IPS DF 4.7 (cell line): ENCODE measurements around the gene STT3A.
"Not testable (repeated sequence)": the region's sequence is repeated elsewhere in the genome, so short reads cannot be mapped to it uniquely, and the experiment has no call there.

Source experiments
- DNase-seq: peaks from one replicate; pipeline ENCODE4 v3.0.0-alpha.2; 2013; ENCODE audit warnings: low spot score; ENCODE audit errors: extremely low read depth

Gene STT3A

DNA sequence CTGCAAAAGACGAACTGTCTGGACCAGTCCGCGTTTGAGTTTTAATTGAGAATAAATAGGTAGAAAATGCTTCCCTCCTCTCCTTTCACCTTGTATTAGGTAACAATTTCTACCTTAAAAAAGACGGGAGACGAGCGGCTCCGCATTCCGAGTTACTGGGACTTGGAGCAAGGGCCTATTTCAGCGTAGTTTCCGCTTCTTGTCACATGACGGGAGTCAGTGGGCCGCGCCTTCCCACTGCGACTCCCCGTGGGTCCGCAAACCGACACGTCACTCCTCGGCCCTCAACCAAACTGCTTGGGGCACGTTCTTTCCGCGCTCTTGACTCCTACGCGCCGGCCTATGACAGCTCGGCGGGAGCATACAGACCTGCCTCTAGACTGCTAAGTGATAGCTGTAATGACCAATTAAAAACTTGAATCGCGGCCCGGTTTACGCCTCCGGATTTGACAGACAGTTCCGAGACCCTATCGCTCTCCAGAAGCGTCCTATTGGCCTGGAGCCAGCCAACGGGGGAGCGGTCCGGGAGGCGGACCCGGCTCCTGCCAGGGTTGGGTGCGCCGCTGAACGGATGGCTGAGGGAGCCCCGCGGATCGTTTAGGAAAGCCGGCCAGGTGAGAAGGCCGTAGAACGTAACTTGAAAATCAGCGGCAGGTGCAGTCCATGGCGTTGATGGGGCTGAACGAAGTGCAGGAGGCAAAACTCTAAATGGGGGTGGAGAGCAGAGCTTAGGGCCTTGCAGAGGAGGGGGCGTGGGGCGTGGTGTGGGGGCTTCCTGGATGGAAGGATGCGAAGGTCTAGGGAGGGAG, at the start of gene STT3A:
Gene STT3A (plus strand): TSS at position 548 of the 809 bp plus-strand sequence. CDS start 3,064 bp downstream, outside the sequence.
- peak; percentile 98 for DNase-seq

GRCh38 chr11:125550780-125551179, 41.9 kb upstream of the STT3A start:
- no peak for DNase-seq

- DNase-seq: no peak
These were observed 40.8 kb upstream of the STT3A start for GRCh38 chr11:125551835-125552342.

GRCh38 chr11:125552927-125553326, 39.7 kb upstream of the STT3A start:
- DNase-seq: no peak

DNA sequence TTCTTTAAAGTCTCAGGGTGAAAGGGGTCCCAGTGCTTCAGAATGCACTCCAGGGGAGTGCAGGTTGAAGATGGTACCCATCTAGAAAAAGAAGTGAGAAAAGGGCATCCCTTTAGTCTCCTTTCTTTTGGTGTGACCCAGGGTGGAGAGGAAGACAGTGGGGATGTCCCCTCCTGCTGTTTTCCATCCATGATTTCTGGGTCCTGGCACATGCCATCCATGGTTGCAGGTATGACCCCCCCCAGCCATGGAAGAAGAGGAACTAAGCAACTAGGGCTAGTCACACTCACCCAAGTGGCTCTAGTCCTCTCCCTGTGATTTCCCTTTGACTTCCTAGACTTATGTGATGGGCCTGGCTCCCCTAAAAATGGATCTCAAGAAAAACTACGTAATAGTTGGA, 39.3 kb upstream of the STT3A start:
- DNase-seq: no peak

DNA sequence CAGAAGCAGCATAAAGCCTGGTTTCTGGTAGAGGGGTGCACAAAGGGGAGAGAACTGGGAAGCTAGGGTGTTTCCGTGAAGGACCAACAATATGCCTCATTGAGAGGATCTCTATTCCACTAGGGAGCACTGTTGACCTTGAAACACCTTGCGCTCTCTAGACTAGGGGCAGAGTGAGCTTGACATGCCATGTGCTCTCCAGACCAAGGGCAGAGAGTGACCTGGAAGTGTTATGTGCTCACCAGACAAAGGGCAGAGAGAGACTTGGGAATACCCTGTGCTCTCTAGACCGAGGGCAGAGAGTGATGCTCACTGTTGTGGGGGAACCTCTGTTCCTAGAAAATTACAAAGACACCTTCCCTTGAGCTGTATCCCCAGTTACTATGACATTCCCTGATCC, 38.6 kb upstream of the STT3A start:
- DNase-seq: no peak

GRCh38 chr11:125559888-125560287, 32.8 kb upstream of the STT3A start:
- no peak for DNase-seq

DNA sequence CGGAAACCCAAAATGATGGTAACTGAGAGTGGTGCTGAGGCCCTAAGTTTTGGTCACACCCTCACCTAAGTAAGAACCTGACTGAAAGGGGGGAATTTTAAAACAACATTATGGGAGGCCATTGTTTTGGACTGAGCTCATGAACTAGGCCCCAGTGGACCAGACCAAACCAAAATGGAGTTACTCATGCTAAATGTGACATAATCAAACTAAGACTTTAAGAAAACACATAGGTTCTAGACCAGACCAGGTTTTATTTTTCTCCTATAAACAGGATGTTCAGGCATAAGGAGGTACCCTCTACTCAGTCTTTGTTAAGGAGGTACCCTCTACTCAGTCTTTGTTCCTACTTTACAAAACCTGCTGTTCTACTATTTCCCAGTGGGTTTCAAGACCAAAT, 30.7 kb upstream of the STT3A start:
- no peak for DNase-seq

DNA sequence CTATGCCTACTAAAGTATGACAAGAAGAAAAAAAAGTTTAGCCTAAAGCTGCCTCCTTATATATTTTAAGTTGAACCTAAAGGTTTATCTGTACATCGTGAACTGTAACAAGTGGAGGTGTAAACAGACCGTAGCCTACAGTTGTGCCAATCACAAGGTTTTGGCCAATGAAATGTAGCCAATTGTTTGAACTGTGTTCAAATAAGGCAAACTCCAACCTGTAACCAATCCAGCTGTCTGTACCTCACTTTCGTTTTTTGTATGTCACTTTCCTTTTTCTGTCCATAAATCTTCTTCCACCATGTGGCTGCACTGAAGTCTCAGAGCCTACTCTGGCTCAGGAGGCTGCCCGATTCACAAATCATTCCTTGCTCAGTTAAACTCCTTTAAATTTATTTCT, 30.2 kb upstream of the STT3A start:
- DNase-seq: no peak

GRCh38 chr11:125564357-125564756, 28.3 kb upstream of the STT3A start:
- no peak for DNase-seq

DNA sequence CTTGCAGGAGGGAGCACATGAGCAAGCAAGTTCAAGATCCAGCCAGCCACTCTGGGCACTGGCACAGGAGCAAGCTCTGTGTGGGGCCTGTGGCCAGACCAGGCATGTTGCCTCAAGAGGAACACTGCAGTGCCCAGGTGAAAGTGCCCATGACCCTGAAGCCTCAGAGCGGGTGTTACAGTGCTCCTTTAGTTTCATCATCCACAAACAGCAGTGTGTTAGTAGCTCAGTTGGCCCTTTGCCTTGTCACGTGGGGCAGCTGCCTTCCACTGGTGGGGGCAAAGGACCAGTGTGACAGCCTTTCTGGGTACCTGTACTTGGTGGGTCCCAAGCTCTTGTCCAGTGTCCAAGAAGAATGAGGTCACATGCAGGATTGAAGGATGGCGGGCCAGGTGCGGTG, 26.4 kb upstream of the STT3A start:
- no peak for DNase-seq

DNA sequence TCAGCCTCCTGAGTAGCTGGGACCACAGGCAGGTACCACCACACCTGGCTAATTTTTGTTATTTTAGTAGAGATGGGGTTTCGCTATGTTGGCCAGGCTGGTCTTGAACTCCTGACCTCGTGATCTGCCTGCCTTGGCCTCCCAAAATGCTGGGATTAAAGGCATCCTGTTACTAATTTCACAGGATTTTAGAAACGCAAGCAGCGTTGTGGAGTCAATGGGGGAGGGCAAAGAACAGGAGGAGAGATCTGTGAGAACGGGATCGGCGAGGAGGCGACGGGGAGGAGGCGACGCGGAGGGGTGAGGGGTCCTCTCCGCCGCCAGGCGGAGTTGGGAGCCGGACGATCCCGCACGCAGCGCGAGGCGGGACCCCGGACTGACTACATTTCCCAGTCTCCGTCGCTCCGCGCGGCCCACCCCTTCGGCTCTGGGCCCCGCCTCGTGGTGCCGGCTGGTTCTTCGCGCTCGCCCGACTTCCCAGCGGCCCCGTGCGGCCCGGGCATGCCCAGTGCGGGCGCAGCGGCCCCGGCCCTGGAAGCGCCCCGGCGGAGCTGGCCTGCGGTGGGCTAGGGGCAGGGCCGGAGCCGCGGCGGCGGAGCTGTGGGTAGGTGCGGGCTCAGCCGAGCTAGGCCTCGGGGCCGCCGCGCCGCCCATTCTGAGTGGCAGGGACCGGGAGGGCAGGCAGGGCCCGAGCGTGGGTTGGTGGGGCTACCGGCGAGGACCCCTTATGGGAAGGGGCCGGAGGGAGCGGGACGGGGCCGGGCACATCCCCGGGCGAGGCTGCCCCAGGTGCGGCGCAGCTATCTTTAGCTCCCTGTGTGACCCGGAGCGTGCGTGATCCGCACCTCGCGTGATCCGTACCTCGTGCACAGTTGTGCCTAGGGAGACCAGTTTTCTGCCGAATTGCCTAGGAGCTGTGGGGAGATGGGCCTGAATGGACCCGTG, 23.4 kb upstream of the STT3A start, which contains the start of gene EI24:
Gene EI24 (plus strand): TSS at position 508 of the 945 bp plus-strand sequence. CDS start 3,051 bp downstream, outside the sequence.
- peak; percentile 75 for DNase-seq

DNA sequence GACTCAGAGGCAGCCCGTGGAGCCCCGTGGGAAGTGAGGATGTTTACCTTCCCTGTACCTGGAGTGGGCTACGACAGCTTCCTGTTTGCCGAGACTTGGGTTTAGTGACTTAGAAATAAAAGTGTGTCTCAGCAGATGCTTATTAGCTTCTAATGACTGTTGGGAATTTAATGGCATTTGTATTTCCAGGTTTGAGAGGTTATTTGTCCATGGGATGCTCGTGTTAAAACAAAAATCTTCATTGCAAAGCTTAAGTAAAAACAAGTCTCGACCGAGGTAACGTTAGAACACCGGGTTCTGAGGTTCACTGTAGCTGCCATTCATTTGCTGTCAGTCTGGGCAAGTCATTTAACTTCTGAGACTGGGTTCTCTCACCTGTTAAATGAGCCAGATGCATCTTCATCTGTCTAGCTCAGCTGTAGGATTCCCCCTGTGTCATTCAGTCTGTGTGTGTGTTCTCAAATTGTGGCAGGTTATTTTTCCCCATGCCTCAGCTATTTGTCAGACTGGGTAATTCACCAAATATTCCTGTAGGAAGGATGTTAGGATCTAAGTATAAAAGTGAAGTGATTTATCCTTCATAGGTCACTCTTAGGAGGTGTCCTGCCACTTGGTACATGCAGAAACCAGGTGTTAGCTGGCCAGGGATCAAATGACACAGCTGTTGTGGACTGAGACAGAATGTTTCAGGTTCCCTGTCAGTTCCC, 22.6 kb upstream of the STT3A start:
- DNase-seq: no peak

DNA sequence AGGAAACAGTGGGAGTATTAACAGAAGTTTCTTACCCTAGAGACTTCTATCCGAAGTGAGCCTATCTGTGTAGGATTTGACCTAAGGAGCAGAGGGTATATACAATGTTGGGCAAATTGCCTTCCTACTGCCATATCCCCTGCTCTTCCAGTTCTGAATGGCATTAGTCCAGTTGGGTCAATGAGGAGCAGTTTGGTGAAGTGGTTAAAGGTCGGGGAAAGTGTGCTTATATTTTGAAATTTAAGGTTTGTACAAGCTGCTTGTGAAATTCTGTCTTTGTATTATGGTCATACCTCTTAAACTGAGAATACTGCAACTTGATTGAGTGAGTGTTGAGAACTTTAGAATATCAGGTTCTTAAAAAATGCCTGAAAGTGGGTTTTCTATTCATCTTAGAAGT, 21.7 kb upstream of the STT3A start:
- DNase-seq: no peak

DNA sequence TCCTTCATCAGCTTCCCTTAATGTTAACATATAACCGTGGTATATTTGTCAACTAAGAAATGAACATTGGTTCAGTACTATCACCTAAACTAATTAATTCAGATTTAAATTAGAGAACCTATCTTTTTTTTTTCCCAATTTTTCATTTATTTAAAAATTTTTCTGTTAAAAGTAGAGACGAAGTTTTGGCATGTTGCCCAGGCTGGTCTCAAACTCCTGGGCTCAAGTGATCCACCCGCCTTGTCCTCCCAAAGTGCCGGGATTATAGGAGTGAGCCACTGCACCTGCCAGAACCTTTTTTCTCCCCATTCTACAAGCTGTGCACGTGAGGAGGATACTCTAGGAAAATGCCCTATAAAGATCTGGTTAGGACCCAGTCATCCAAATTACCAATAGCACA, 19.7 kb upstream of the STT3A start:
- DNase-seq: no peak

DNA sequence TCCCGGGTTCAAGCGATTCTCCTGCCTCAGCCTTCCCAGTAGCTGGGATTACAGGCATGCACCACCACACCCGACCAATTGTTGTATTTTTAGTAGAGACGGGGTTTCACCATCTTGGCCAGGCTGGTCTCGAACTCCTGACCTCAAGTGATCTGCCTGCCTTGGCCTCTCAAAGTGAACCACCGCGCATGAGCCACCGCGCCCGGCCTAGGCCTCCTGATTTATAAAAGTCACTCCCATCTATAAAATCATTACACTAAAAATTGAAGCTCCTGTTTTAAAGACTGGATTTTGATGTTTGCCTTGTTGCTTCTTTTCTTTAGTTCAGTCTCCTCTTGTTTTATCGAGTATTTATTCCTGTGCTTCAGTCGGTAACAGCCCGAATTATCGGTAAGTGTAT, 15.5 kb upstream of the STT3A start:
- DNase-seq: not testable (repeated sequence)

- no peak for DNase-seq
These were observed 13.9 kb upstream of the STT3A start for GRCh38 chr11:125578783-125579182.

GRCh38 chr11:125579811-125580210, 12.8 kb upstream of the STT3A start:
- no peak for DNase-seq

GRCh38 chr11:125583496-125583895, 9.2 kb upstream of the STT3A start:
- no peak for DNase-seq

DNA sequence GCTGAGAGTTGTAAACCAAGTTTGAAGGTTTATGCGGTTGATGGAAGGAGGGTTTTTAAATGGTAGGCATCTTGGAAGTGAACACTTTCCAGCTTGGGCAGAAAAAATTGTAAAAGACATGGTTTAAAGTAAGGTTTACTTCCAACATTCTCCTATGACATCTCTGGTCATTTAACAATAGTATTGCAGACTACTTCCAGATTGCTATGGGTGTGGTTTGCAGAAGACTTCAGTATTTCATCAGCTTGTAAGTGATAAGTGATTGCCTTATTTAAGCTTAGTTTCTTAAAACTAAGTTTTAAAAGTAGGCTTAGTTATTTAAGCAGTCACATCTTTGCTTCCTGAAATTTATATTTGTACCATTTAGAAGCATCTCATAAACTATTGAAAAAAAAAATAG, 7.2 kb upstream of the STT3A start:
- DNase-seq: no peak

DNA sequence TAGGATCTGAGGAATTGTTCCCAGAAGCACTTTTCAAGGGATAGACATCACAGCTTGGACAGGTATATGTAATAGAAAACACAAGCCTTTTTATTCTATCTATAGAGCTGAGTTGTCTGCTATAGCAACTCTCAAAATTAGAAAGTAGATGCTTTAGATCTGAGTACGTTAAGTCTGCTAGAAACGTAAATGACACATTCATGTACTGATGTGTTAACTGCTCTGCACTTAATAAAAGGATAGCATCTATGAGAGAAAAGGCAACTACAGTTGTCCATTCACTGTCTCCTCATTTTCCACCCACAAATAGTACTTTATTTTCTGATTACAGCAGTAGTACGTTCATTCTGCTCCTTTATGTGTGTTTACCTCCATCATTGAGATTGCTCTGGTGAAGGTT, 6.0 kb upstream of the STT3A start:
- no peak for DNase-seq
